Measurements from ENCODE around the gene HAS3. TPM values are rescaled to one million over a fixed set of nuclear protein-coding genes. Genes with fewer than 3 reads are reported as not detected.

HAS3 gene
- polyA plus RNA-seq, 4 donors: 3.5 to 4.6 (median 3.8) TPM

DNA sequence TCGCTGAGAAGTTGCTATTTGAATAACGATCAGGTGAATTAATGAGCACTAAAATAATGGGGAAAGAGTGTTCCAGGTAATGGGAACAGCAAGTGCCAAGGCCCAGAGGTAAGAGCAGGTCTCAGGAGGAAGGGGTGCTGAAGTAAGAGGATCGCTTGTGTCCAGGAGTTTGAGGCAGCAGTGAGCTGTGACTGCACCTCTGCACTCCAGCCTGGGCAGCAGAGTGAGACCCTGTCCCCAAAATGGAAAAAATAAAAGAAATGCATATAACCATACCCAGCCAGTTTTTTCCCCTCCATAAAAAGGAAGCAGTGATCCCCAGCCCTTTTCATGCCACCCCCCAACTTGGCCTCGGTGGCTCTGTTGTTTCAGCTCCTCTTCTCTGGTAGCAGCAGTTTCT lies 16.8 kb upstream of the HAS3 start:
- no peak for DNase-seq (ENCODE audit: low read depth in 4 of 4, low spot score in 2 of 4)

DNA sequence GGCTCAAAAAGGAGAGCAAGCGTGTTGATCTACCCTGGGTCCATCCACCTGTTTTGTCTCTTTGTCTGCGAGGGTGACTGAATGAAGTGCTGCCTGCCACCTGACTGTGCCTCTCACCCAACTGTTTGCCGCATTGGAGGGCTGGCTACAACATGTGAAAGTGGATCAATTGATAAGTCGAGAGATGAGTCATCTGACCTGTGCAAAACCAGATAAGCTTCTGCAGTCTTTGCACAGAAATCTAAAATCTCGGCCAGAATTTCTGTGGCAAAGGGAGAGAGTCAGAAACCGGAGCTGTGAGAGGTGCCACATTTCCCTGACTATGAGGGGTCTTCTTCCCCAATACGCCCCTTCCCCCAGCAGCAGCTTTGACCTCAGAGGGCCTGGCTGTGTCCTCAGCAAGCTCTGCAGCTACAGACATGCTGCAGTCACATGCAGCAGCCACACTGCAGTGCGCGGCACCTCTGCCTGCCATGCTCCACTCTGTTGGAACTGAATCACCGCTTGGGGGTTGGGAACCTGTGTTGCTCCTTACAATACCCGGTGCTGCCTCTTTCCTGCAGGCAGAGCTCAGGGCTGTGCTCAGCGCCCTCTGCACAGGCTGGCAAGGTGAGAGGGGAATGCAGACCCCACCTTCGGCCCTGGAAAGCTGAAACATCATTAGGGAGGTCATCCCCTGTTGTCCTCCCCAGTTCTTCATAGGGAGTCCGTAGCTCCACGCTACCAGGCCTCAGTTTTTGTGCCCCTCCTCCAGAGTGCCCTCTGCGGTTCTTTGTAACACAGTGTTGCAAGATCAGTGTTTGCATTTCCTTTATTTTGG lies 16.2 kb upstream of the HAS3 start:
- no peak for DNase-seq (ENCODE audit: low read depth in 4 of 4, low spot score in 2 of 4)

DNA sequence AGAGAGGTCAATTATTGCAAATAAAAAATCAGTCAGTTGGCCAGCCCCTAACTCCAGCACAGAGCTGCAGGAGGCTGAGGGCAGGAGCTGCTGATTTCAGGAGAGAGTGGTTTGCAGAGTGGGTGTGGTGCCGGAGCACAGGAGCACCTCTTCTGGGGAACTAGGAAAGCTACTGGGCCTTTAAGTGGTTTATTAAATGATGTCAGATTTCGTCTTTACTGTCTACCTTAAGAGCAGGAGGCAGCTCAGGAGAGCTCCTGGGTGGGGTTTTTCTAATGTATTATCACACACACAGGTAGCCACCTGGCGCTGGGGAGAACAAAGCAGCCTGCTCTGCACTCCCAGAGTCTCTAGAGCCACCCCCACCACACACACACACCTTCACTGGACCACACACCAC lies 11.5 kb upstream of the HAS3 start:
- no peak for DNase-seq (ENCODE audit: low read depth in 4 of 4, low spot score in 2 of 4)

DNA sequence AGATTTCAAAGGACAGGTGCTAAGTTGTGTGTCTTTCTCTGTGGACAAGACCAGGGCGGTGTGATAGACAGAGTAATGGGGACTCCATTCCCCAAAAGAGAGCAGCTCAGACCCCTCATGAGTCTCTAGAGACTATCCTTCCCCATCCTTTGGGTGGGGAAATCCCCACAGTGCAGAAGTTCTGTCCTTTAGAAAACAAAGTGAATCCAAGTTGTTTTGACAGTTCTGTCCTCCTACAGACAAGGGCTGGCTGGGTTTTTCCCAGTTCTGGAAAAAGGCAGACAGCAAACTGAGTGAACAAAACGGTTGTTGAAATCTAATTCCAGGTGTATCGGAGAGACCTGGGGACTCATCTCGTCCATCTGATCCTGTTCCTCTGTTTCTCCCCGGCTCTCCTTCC lies 11.0 kb upstream of the HAS3 start:
- no peak for DNase-seq (ENCODE audit: low read depth in 4 of 4, low spot score in 2 of 4)

DNA sequence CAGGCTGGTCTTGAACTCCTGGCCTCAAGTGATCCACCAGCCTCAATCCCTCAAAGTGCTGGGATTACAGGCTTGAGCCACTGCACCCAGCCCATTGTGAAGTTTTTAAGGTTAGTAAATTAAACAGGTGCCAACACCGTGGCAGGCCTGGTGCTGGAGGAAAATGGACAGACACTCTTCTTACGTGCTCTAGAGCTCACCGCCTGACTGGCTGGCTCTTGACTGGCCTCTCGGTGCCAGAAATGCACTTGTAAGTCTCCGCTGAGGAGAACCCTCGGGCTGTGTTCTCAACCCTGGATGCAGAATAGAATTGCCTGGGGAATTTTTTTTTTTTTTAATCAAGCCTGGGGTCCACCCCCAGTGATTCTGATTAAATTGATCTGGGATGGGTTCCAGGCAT lies 10.3 kb upstream of the HAS3 start:
- DNase-seq (ENCODE audit: low read depth in 4 of 4, low spot score in 2 of 4): no peak

DNA sequence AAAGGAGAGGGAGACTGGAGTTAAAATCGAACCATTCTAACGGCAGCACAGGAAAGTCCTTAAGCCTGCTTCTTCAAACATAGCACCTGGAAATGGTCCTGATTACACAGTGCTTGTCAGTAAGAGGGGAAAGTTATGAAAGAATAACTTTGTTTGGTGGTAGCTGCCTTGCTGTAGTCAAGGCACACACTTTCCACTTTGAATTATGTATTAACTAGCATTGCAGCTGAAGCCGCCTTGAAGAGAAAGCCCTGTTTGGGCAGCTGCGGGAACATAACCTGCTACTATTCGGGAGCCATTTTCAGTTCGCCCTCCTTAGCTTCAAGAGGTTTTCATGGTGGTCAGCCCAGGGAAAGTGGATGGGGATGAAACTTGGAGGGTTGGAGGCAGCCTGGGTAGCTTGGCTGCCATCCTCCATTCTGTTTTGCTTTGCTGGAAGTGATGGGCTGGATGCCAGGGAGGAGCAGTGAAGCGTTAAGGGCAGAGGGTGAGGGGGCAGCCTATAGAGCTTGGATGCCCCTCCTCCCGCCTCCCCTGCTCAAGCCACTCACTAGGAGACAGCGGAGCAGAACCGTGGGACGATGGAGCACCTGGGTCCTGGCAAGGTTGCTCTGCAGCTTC lies 5.3 kb upstream of the HAS3 start:
- DNase-seq (ENCODE audit: low read depth in 4 of 4, low spot score in 2 of 4): no peak

DNA sequence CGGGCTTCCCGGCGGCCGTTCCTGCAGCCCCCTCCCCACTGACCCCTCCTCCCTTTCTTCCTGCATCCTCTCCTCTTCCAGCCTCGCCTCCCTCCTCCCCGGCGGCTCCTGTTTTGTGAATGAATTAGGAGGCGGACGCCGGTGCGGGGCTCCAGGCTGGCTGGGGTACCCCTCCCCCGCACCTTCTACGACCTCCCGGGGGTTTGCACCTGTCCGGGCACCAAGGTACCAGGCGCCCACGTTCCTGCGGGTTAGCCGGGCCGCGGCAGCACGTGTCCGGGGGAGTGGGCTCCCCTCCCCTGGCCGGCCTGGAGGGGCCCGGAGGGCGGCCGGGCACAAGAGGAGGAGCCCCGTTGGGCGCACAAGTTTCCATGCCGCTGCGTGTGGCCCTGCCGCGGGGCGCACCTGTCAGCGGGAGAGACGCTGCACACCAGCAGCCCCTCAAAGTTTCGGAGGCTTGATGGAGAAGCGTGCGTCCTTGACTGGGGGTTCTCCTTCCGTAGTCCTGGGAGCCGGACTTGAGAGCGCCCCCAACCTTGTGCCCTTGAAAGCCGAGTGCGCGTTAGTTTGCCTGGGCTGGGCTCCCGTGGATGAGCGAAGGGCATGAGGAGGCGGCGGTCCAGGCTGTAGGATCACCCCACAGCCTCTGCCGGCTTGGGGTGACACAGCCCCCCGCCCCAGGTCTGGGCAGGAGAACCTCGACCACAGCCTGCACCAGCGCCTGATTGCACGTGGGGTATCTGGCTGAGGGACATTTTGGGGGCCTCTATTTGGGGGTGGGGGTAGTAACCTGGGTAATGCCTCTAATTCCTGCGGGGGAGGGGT lies 1.2 kb downstream of the HAS3 start:
- no peak for DNase-seq (ENCODE audit: low read depth in 4 of 4, low spot score in 2 of 4)

DNA sequence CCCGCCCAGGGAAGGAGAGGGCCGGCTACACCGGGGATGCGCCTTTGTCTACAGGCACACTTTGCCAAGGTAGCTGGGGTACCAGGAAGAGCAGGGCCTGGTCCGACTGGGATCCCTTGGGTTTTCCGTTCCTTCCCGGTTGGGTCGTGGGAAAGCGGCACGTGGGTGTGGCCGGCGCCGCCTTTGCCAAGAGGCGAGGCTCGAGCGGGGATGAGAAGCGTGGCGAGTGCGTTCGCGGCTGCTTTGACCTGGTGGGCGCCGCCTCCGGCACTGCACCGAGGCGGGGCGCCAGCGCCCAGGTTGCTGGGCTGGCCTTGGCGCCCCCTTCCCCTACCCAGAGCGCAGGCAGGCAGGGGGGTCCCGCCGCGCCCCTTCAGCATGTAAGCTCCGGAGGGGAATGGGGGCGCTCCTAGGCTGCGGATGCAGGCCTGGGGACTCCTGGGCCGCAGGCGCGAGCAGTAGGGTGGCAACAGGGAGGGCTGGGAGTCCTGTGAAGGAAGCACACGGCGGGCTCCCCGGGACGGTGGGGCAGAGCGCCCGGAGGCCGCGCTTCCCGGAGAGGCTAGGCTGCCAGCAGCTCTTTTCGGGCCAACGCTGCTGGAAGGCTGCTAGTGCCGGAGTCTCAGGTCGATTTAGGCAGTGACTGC lies 2.0 kb downstream of the HAS3 start:
- DNase-seq (ENCODE audit: low read depth in 4 of 4, low spot score in 2 of 4): no peak

DNA sequence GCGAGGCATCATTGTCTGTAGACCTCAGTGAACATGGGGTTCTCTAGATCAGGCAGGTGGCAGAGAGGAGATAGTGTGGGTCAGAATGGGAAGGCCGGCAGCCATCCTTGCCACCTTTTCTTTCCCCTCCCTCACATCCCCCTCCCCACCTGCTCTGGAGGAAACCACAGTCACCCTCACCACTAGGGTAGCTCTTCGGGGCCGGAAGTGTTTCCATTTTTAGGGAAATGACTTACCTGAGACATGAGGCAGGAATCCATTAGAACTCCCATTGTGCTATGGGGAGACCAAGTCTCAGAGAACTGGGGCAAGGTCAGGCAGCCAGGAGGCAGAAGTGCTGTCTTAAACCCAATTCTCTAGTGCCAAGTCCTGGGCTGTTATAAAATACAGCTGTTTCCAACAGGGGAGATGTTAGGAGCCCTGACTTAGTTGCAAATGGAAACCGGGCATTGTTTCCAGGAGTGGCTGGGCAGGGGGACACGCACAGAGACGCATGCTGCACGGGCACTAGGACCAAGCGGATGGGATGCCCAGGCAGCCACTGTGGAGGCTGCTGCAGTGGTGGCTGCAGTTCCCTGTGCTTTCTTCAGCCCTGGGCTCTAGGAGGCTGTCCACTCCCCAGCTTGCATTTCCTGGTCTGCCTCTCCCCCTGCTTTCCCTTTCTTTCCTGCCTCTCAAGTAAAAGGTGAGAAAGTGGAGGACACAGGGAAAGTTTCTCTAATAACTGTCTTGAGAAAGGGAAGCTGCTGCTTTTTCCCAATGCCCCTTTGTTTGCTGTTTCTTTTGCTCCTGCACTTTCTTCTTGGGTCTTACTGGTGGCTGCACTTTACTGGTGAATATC lies 2.8 kb downstream of the HAS3 start:
- DNase-seq (ENCODE audit: low read depth in 4 of 4, low spot score in 2 of 4): no peak

DNA sequence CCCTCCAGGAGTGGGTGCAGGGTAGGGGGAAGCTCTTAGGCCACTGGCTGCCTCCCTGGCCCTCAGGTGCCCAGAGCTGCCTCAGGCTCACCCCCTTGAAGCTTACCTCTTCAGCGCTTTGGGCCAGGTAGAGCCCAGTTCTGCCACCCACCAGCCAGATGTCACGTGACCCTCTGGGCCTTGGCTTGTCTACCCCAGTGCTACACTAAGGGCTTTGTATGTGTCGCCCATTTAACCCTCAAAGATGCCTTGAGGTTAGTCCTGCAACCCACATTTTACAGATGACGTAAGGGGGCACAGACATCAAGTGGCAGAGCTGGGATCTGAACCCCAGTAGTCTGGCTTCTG lies 3.4 kb downstream of the HAS3 start:
- no peak for DNase-seq (ENCODE audit: low read depth in 4 of 4, low spot score in 2 of 4)

DNA sequence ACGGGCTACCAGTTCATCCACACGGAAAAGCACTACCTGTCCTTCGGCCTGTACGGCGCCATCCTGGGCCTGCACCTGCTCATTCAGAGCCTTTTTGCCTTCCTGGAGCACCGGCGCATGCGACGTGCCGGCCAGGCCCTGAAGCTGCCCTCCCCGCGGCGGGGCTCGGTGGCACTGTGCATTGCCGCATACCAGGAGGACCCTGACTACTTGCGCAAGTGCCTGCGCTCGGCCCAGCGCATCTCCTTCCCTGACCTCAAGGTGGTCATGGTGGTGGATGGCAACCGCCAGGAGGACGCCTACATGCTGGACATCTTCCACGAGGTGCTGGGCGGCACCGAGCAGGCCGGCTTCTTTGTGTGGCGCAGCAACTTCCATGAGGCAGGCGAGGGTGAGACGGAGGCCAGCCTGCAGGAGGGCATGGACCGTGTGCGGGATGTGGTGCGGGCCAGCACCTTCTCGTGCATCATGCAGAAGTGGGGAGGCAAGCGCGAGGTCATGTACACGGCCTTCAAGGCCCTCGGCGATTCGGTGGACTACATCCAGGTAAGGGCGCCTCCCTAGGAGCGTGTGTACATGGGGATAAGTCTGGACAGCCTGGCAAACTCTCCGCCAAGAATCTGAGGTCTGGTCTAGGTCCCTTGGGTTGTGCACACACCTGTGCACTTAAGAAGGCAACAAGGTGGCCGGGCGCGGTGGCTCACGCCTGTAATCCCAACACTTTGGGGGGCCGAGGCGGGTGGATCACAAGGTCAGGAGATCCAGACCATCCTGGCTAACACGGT lies 4.2 kb downstream of the HAS3 start:
- no peak for DNase-seq (ENCODE audit: low read depth in 4 of 4, low spot score in 2 of 4)

DNA sequence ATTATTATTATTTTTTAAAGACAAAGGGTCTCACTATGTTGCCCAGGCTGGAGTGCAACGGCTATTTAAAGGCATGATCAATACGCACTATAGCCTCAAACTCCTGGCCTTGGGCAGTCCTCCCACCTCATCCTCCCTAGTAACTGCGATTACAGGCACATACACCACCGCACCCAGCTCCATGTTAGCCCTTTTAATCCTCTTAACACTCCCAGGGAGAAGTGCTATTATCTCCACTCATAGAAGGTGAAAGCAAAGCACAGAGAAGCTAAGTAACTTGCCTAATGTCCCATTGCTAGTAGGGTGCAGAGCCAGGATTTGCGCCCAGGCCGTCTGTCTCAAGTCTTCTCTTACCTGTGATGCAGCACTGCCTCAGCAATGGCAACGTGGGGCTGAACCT lies 5.0 kb downstream of the HAS3 start:
- DNase-seq (ENCODE audit: low read depth in 4 of 4, low spot score in 2 of 4): no peak

DNA sequence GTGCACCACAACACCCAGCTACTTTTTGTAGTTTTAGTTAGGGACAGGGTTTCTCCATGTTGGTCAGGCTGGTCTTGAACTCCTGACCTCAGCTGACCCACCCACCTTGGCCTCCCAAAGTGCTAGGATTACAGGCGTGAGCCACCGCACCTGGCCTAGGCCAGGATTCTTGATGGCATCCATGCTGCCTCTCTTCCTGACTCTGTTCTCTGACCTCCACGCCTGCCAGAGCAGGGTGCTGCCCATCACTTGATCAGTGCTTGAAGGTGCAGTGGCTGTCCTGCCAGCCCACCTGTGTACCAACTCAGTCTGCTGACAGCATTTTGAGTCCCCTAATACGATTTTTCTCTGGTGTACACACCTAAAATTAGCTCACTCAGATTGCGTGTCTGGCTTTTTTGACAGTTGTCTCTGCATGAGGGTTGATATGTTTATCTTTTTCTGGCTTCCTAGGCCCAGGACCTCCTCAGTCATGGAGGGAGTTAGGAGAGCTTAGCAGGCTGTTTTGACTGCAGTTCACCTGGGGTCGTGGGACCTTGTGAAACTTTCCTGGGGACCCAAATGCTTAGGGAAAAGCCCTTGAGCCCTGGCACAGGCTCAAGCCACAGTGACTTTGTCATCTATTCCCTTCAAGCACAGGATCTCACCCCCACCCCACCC lies 5.9 kb downstream of the HAS3 start:
- no peak for DNase-seq (ENCODE audit: low read depth in 4 of 4, low spot score in 2 of 4)

DNA sequence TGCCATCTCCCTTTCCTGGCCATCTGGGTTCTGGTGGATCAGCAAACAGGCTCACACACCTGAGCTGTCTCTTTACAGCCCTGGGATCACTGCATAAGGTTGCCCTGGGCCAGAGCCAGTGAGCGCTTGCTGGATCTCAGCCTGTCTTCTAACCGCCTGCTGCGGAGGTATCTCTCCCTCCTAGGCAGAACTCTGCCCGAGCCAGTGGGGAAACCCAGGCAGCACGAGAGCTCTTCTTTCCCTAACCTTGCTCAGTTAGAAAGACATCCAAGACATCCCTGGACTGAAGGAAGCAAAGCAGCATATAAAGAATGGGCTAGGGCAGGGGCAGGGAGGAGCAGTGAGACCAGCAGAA lies 6.4 kb downstream of the HAS3 start:
- DNase-seq (ENCODE audit: low read depth in 4 of 4, low spot score in 2 of 4): no peak

DNA sequence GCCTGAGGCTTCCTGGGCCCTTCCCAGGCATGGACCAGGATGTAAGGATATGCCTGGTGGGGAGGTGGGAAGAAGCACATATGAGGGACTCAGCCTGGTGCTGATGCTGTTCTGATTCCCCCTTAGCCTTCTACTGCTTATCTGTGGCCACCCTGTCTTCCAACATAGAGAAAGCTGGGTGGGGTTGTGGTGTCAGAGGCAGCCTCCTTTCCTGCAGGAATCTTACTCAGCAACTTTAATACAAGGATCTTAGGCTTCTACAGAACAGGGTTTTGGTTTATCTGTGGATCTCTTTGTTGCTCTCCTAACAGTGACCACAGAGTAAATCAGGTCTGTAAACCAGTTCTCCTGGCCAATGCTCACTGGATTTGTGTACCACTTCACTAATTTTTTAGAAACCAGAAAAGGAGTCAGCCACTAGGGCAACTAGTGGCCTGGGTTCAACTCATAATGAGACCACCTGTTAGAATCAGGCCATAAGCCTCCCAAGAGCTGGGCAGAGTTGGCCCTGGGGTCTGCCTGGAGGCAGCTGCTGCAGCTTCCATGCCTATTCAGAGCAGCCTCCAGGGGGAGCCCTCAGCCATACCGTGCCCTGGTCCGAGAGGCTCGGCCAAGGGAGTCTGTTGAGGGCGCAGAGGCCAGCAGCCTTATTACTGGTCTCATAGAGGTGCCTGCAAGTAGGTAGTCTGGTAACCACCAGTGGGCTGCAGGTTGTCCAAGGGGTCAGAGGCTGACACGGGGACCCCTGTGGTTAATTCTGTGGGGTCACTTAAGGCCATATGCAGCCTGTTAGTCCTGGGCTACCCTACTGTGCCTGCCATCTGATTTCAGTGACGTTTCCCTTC lies 7.1 kb downstream of the HAS3 start:
- no peak for DNase-seq (ENCODE audit: low read depth in 4 of 4, low spot score in 2 of 4)

DNA sequence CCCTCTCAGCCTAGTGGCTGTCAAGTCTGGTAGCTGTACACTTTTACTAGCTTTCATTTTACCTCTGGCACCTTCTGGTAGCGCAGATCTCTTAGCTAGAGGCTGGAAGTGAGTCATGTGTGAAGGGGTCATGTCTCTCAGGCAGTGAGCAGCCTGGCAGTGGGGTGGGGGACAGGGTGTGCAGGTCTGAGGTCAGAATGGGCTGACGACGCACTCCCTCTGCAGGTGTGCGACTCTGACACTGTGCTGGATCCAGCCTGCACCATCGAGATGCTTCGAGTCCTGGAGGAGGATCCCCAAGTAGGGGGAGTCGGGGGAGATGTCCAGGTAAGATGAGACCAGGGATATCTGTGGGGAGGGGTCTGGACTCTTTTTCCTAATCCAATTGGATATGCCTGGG lies 7.8 kb downstream of the HAS3 start:
- DNase-seq (ENCODE audit: low read depth in 4 of 4, low spot score in 2 of 4): no peak

DNA sequence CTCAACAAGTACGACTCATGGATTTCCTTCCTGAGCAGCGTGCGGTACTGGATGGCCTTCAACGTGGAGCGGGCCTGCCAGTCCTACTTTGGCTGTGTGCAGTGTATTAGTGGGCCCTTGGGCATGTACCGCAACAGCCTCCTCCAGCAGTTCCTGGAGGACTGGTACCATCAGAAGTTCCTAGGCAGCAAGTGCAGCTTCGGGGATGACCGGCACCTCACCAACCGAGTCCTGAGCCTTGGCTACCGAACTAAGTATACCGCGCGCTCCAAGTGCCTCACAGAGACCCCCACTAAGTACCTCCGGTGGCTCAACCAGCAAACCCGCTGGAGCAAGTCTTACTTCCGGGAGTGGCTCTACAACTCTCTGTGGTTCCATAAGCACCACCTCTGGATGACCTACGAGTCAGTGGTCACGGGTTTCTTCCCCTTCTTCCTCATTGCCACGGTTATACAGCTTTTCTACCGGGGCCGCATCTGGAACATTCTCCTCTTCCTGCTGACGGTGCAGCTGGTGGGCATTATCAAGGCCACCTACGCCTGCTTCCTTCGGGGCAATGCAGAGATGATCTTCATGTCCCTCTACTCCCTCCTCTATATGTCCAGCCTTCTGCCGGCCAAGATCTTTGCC lies 9.0 kb downstream of the HAS3 start:
- DNase-seq (ENCODE audit: low read depth in 4 of 4, low spot score in 2 of 4): no peak

DNA sequence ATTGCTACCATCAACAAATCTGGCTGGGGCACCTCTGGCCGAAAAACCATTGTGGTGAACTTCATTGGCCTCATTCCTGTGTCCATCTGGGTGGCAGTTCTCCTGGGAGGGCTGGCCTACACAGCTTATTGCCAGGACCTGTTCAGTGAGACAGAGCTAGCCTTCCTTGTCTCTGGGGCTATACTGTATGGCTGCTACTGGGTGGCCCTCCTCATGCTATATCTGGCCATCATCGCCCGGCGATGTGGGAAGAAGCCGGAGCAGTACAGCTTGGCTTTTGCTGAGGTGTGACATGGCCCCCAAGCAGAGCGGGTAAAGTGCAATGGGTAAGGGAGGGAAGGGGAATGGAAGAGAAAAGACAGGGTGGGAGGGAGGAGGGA lies 9.5 kb downstream of the HAS3 start:
- no peak for DNase-seq (ENCODE audit: low read depth in 4 of 4, low spot score in 2 of 4)

Data from left renal cortex interstitium (tissue), 4 donors.